H1 (cell line): ENCODE measurements around the gene AADACL2. TPM values are rescaled to one million over a fixed set of nuclear protein-coding genes. Genes with fewer than 3 reads are reported as not detected.

Experiments
- USF2 ChIP-seq: IDR thresholded peaks from 2 replicates; pipeline ENCODE4 v1.6.1; 2011; ENCODE audit warnings: low read length, improper control_type of control experiment
- polyA plus RNA-seq, 7 experiments: library from polyadenylated mRNA; depleted of rRNA in 3 of 7; stranded (reverse) in 5 of 7; unstranded in 2 of 7; fragments of >200 nt in 5 of 7; fragments of 200-250 nt in 2 of 7; gene quantifications; 1 replicate in 5 of 7; 2 replicates in 1 of 7; 4 replicates in 1 of 7; pipeline versions ENCODE4 v1.2.1 to v1.2.3, GENCODE V29; 2011 to 2013; ENCODE audit warnings: missing spikeins in 2 of 7, mixed read lengths in 2 of 7
- total RNA-seq: library from RNA; stranded (reverse); fragmentation: NEBNext Ultra II Directional; extraction: Animal tissue kit (Norgen Biotek cat#: 25700); gene quantifications from 2 replicates; pipeline ENCODE4 v1.2.1, GENCODE V29; 2021

AADACL2 gene
- total and polyA plus RNA-seq, 2 of the 8 experiments (the other 6 are each of a cell fraction or from before 2014, with no cell fraction given), result not detected

- TF ChIP-seq USF2, result no peak
Observed at GRCh38 chr3:151690645-151691044, 43.1 kb upstream of the AADACL2 start (continued).
